ENCODE measurements around the gene TANC1. TPM values are rescaled to one million over a fixed set of nuclear protein-coding genes. Genes with fewer than 3 reads are reported as not detected.
A peak's percentile ranks its signal among the peaks of the same experiment; 100 is the strongest.

TANC1 gene
- total RNA-seq, 1 donor from 2014 or later = 62.7 TPM

DNA sequence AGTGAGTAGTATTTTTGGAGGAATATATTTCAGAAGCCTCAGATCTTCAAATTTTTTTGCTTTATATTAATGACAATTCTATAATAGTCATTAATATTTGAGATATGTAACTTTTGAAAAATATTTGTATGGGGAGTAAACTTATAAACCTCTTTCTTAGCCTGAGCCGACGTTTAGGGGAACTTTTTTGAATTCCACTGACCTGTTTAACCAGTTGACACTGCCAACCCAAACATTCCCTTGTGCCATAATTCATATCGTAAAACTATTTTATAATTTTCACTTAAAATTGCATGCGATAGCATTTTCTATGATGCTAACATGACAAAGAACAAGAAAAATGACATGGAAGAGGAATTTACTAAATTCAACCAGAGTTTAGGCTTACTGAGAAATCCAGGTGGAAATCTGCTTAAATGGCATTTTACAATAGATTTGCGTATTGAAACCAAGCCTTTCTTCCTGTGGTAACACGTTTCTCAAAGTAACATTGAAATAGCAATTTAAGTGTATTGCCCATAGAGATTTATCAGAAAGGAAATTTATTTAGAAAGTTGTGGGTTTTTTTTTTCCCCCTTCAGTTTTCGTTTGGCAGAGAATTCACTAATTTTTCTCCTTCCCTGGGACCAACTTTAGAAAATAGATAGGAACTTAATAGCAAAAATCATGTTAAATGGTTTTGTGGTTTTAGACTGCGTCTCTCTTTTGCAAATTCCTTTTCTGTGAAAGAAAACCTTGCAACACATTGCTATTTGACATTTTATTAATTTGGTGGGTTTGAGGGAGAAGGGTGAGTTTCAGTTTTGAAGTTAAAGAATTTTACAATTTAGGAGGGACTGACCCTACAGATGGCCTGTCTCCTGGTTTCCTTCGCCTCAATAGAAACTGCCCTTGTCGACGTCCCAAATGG lies 77.4 kb downstream of the TANC1 start:
- ATAC-seq = no peak
- DNase-seq = no peak
- intact Hi-C loops (cut with micrococcal nuclease) = no loop called here

DNA sequence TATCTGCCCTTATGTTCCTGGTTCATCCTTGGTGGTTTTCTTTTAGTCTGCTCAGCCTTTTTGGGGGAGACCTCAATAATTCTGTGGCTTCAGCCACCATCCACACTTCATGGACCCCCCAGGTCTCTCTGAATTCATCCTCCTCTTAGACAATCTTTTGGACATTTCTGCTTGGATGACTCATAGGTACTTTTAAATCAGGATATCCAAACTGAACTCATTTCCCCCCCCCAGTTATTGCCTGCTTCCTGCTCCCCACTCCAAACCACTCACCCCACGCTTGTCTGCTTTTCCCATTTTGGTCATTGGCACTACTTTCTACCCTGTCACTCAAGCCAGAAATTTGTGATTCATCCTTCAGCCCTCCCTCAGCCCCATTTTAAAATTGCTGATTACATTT lies 78.5 kb downstream of the TANC1 start:
- ATAC-seq (peak; percentile 5), DNase-seq (no peak)
- intact Hi-C loops (cut with micrococcal nuclease) = no loop called here

DNA sequence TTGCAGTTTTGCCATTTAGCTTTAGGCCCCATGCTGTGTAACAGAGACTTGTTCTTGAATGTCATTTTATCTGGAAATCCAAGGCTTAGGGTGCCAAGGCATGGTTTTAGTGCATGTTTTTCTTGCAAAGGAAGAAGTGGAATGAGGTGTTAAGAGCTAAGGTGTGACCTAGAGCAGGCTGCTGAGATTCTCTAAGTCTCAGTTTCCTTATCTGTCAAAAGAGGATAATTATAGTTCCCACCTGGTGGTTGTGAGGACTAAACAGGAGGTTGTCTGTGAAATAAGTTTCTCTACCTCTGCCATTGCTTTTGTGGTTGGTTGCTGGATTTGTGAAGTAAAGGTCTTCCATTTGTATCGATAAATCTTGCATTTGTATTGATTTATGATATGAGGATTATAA lies 82.0 kb downstream of the TANC1 start:
- ATAC-seq (no peak), DNase-seq (no peak)
- intact Hi-C loops (cut with micrococcal nuclease) = no loop called here

DNA sequence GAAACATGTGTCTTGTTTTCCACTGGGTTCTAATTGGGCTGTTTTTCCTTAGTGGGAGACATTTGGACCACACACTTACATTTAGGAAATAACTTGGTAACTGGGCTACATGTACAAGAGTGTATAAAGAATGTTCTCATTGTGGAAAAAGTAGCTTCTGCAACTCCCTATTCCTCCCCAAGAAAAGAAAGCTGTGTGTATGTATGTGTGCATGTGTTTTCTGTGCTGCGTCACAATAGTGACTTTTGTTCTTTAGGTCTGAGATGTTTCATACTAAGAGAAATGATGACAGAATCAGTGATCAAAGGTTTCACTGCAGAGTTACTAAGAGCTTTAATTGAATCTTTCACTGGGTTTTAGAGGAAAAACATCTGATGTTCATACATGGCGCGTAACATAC lies 82.7 kb downstream of the TANC1 start:
- intact Hi-C loops (cut with micrococcal nuclease) = no loop called here
- DNase-seq = no peak
- ATAC-seq = no peak

DNA sequence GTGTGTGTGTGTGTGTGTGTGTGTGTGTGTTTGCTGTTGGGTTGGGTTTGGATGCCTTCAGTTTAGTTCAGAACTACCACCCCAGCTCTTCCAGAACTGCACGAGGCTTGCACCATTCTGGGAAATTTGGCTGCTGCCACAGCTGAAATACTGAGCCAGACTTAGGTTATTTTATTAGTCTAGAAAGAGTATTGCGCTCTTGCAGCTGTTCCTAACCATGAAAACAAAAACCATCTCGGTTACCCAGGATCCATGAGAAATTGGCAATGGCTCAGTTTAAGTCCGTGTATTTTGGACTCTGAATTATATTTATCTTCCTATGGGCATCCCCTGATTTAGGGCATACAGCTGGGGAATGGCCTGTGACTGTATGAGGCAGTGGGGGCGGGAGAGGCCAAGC lies 83.2 kb downstream of the TANC1 start:
- intact Hi-C loops (cut with micrococcal nuclease) = no loop called here
- ATAC-seq (peak; percentile 8), DNase-seq (no peak)

DNA sequence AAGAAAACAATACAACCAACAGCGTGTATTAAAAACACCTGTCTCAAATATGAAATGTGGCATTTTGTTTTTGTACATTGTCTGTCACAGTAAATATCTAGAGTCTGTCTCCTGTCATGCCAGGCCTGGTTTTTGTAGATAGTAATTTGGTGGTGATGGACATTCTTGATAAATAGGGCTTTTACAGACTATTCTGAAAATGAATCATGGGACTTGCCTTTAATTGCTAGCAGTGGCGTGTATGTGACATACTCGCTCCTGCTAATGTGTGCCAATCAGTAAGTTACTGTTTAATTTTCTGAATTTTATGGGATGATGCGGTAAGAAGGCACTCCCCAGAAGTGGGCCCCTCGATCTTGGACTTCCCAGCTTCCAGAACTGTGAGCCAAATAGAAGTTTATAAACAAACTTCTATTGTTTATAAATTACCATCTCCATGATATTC lies 83.7 kb downstream of the TANC1 start:
- ATAC-seq (no peak), DNase-seq (no peak)
- intact Hi-C loops (cut with micrococcal nuclease) = no loop called here

DNA sequence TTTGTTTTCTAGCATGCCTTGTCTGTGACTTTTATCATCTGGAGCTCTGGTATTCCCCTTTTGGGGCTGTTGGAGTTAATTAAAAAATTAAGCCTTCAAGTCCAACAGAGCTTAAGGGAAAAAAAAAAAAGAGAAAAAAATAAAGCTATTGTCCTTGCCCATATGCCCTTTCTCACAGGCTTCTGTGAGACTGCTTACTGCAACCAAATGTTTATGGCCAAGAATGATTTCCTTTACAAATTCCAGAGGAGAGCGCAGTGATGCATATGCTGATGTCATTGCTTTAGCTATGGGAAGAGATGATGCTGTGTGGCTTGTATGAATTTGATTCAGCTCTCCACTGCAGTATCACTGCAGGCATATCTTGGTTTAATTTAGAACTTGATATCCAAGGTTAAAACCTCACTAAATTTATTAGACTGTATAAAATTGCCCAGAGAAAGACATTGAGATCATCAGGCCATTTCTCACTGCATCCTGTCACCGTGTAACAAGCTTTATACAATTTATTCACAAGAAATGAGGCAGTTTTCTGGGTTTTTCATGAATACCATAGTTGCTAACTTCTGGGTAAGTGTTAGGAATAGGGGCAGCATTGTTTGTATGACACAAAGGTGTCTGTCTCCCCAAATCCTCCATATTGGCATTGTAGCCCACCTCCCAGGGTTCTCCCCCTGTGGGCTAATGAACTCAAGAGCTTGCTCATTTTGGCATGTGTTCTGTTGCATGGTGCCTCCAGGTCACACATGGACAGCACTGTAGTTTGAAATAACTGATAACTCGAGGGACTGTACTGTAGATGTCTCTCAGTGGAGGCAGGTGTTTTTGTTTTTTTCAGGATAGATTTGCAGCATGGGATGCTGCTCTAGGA lies 85.0 kb downstream of the TANC1 start:
- no peak for DNase-seq
- intact Hi-C loops (cut with micrococcal nuclease) = no loop called here

DNA sequence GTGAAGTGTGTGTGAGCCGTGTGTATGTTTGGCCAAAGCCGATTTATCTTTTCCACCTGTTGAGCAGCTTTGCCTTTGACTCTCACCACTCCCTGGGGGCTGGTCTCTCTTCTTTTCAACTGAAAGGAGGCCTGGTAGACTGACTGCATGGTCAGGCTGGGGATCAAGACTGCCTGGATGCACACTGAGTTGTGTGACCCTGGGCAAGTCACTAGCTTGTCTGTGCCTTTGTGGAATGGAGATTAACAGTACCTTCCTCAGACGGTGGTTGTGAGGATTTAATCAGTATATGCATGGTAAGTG lies 85.5 kb downstream of the TANC1 start:
- intact Hi-C loops (cut with micrococcal nuclease) = no loop called here
- DNase-seq = no peak
- no peak for ATAC-seq

More for the DNA sequence above, 85.0 kb downstream of the TANC1 start:
- no peak for ATAC-seq

DNA sequence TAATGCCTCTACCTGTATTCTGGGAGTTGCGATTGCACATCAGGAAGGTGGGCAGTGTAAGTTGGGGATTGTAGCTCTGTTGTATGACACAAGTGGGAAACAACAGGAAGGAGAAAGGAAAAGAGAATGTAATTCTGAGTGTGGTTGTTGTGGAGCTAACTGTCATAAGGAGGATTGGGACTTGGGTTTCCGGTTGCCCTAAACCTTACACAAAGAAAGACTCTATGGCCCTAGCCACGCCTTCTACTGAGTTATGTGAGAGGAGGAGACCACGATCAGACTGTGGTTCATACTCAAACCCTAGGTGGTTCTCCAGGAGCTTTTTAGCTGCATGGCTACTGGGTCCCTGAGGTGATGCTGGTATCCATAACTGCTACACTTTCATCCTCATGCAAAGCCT lies 86.5 kb downstream of the TANC1 start:
- intact Hi-C loops (cut with micrococcal nuclease) = no loop called here
- ATAC-seq (no peak), DNase-seq (no peak)

DNA sequence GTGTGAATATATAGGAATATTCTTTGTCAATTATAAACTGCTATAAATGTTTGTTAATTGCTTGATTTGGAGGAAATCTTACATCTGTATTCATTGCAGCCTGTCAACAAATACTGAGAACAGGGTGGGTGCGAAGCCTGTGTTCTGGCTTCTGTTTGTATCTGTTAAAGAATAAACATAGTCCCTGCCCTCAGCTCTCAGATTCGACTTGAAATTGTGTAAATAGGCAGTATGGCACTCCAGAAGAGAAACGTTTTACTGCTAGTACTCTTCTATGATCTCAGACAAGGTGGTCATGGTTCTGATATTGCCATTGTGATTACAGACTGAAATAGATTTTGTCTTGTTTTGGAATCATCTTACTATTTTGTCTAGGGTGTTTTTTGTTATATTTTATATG lies 92.1 kb downstream of the TANC1 start:
- DNase-seq (no peak), ATAC-seq (no peak)
- intact Hi-C loops (cut with micrococcal nuclease) = no loop called here

DNA sequence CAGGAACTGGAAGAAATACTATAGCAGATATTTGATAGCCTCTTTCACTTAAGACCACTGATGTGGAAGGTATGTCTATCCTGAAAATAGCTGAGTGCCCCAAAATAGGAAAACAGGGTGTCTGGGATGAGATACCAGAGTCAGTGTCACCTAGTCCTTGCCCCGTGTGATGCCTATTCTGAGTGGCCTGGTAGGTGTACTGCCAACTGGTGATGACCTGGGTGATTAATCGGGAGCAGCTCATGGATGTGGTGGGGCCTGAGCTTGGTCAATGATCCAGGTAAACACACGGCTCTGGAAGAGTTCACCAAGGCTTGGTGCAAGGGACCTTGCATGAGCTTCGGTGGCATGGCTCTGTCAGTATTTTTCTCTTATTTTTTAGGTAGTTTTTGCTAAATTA lies 95.2 kb downstream of the TANC1 start:
- ATAC-seq (peak; percentile 61), DNase-seq (no peak)
- intact Hi-C loops (cut with micrococcal nuclease) = no loop called here

DNA sequence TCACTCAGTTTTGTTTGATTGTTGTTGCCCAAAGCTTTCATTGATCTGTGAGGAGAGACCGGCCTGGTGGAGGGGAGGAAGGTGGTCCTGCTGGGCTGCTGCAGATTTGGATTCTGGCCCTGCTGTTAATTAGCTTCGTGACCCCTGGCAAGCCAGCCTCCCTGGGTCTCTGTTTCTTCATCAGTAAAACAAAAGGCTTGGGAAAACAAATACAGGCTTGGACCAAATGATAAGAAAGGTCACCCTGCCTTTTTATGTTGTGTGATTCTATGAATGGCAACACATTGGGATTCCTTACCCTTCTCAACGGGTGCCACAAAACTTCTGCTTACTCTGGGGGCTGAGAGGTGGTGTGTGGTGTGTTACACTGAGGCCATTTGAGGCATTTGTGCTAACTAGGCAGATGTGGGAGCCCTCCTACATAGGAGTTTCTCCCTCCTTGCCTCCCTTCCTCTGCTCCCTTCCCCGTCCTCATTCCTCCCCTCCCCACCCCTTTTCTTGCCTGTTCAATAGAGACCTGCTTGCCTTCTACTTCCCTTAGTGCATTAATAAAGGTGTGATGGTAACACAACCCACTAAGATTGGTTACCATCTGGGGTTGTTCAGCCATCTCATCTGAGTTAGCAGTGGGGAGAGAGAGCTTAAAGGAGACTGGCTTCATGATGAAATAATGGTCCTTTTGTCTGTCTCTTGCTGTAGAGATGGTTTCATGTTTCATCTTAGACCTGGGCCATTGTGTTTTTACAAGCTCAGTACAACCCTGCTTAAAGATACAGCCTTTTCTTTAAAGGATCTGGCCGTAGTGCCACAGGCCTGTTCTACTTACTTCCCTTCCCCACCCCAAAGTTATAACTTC lies 96.2 kb downstream of the TANC1 start:
- intact Hi-C loops (cut with micrococcal nuclease) = no loop called here
- ATAC-seq = peak; percentile 13
- DNase-seq = no peak

DNA sequence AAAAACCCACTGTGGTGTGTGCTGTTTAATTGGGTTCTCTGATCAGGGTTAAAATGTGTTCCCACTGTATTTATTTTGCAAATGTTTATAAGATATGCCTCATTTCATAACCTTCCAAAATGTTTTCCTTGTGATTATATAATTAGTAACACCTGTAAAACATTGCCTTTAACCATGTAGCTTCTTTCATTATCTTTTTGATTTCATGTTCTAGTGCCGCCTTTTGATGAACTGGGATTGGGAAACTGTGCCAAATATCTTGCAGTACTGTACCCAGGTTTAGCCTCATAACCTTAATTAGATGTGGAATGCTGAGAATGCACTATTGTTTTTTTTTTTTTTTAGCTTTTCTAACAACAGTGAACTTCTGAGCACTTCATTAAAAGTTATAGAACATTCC lies 96.9 kb downstream of the TANC1 start:
- ATAC-seq (no peak), DNase-seq (no peak)
- intact Hi-C loops (cut with micrococcal nuclease) = no loop called here

DNA sequence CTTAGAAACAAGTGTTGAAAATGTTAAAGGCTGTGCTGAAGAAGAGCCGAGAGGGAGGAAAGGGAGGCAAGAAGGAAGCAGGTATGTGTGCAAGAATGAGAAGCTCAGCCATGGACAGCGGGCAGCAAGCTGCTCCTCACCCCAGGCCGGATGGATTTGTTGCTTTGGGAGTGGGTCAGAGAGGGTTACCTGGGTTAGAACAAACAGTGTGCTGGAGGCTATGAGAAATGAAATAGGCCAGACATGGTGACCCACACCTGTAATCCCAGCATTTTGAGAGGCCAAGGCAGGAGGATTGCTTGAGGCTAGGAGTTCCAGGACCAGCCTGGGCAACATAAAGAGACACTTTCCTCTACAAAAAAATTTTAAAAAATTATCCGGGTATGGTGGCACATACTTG lies 97.5 kb downstream of the TANC1 start:
- ATAC-seq = no peak
- DNase-seq = no peak
- intact Hi-C loops (cut with micrococcal nuclease) = no loop called here

DNA sequence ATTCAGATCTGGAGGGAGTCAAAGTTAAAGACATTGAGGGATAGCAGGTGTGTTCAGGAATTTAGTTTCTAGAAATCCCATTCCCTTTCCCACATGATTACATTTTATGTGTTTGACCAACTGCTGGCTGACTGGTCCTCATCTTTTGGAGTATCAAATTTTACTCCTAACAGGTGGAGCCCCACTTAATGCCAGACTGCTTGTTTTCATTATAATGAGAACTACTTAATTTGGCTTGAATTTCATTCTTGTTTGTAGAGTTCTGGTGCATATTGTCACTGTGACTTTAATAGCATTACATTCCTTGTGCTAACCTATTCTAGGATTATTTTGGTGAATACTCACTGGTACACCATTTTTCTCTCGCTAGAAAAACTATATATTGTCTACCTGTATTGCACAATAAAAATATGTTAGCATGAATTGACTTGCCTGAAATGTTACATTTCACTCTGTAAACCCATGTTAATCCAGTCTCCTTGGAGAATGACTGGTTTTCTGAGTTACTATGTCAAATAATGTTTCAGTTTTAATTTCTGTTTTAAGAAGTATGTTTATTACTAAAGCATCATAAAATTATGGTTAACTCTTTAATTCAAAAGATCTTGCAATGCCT lies 98.2 kb downstream of the TANC1 start:
- no peak for DNase-seq
- ATAC-seq = no peak
- intact Hi-C loops (cut with micrococcal nuclease) = no loop called here

DNA sequence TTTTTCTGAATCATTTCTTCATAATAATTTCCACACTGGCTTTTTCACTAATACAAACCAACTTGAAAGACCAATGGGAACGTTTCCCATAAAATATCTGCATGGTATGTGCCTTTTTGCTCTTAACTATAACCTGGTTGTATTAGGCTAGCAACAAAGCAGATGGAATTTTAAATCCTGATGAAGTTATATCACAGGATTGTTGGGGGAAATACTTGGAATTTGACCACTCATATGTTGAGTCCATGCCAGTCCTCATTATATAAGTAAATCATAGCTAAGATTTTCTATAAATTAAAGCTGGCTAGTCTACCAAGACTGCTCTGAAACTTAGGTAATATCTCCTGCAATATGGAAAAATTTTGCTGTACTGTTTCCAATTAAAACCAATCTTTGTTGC lies 99.5 kb downstream of the TANC1 start:
- no peak for DNase-seq
- no peak for ATAC-seq
- intact Hi-C loops (cut with micrococcal nuclease) = no loop called here

DNA sequence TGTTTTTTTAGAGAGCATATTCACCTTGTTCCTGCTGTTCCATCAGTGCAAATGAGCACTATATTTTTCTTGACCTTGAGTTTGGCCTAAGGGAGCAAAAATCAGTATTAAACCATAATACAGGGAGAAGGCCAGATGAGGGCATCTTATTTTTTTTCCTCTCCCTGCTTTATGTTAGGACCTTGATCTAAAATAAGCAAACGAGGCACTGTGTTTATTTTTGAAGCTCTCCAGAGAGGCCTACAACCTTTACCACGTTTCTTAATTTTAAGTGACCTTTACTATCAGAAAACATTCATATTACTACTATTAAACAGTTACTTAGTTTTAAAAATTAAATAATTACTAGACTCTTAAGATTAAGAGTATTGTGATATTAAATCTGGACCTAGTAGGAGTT lies 100.8 kb downstream of the TANC1 start:
- no peak for DNase-seq
- peak; percentile 50 for ATAC-seq
- intact Hi-C loops (cut with micrococcal nuclease) = no loop called here

DNA sequence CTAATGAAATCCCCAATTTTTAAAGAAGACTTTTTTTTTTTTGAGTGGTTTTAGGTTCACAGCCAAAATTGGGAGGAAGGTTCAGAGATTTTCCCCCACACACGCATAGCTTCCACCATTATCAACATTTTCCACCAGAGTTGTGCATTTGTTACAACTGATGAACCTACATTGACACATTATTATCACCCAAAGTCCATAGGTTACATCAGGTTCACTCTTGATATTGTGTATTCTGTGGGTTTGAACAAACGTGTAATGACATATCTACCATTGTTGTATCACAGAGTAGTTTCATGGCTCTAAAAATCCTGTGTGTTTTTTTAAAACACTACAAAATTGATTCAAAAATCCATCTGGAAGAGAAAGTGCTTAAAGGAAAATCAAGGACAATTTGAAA lies 101.8 kb downstream of the TANC1 start:
- no peak for DNase-seq
- intact Hi-C loops (cut with micrococcal nuclease) = no loop called here
- ATAC-seq = no peak

DNA sequence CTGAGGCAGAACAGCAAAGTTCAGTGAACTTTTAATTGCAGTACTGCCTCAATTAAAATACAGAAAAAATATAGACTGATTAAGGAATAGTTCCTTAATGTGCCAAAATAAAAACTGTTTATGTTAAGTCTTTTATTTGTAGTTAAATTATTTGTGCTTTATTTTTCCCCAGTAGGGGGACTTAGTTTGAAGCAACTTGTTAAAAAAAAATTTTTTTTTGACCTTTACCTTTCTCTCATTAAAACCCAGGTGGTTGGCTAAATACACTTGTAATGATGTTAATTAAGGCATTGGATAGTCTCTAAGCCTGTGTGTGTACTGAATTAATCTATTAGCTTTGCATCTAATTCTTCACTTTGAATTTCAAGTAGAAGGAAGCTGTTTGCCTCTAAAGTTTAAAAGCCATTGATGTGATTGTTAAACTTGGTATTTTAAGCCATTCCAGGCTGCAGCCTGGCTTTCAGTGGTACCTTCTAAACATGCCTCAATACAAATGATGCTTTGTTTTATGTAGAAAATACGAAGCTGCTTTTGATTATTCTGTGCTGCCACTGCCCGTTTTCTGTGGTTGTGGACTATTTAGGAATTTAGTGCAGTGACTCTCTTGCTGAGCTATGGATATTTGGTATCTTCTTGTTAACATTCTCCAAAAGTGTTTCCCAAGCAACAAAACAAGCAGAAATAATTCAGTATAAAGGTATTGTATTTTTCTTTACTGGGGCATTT lies 102.9 kb downstream of the TANC1 start:
- intact Hi-C loops (cut with micrococcal nuclease) = no loop called here
- ATAC-seq = no peak
- DNase-seq = no peak

All from left ventricle myocardium superior (tissue), 1 donor.